ENCODE results near the gene C10orf105.

Gene C10orf105

DNA sequence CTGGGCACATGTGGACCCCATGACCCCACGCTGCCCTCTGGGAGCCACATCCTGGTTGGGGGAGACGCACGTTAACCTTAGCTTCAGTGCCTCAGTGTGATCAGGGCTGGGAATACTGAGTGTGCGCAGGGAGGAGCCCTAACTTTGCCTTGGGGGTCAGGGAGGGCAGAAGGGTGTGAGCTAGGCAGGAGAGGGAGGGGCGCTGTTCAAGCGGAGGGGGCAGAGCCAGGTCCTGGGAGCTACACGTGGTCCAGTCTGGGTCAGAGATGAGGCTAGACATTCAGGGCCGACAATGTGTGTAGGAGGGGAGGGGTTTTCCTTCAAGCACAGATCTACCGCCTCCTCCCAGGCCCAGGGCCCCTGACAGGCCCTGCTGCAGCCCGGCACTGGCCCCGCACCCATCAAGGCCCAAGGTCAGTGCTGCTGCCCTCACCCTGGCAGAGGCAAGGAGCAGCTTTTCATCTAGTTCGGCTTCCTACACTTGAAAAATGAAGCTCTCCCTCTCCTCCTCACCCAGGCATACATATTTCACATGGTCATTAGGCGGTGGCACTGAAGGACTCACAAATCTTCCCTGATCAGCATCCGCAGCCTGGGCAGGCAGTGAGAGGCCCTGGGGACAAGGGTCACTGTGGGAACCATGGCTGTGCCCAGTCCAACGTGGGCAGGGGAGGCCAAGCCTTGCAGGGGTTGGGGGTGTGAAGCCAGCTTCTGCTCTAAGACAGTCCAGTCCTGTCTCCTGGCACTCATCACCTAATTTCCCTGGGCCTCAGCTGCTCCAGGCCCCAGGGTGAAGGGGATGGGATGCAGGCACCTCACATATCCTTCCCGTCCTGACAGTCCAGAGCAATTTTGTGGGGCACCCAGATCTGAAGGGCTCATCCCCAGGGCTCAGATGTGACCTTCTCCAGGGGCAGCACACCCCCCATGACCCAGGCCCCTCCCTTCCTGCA, 47.3 kb downstream of the C10orf105 start:
- no peak overlapping the region for H3K4me3 ChIP-seq (ENCODE audit: low read depth, low read length)
- TF ChIP-seq, protein P1, sequence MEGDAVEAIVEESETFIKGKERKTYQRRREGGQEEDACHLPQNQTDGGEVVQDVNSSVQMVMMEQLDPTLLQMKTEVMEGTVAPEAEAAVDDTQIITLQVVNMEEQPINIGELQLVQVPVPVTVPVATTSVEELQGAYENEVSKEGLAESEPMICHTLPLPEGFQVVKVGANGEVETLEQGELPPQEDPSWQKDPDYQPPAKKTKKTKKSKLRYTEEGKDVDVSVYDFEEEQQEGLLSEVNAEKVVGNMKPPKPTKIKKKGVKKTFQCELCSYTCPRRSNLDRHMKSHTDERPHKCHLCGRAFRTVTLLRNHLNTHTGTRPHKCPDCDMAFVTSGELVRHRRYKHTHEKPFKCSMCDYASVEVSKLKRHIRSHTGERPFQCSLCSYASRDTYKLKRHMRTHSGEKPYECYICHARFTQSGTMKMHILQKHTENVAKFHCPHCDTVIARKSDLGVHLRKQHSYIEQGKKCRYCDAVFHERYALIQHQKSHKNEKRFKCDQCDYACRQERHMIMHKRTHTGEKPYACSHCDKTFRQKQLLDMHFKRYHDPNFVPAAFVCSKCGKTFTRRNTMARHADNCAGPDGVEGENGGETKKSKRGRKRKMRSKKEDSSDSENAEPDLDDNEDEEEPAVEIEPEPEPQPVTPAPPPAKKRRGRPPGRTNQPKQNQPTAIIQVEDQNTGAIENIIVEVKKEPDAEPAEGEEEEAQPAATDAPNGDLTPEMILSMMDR (IDR thresholded peaks at IDR 0.05; ENCODE audit: low read depth, low read length) = no peak

DNA sequence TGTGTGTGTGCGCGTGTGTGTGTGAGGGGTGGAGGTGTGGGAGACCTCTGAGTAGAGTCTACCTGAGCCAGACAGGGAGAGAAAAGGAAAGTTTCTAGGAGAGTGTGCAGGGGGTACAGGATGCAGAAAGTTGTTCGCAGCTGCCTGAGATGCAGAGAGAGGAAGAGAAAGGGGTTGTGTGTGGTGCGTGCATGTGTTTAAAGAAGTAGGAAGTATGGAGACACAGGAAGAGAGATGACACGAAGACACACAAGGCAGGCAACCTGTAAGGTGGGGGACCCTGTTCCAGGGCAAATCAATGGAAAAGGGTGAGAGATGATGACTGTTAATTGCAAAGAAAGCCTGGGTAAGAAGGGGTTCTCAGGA, 52.2 kb downstream of the C10orf105 start:
- H3K4me3 ChIP-seq (ENCODE audit: low read depth, low read length) = no peak overlapping the region
- TF ChIP-seq, protein P1 (IDR thresholded peaks at IDR 0.05; ENCODE audit: low read depth, low read length) = no peak

DNA sequence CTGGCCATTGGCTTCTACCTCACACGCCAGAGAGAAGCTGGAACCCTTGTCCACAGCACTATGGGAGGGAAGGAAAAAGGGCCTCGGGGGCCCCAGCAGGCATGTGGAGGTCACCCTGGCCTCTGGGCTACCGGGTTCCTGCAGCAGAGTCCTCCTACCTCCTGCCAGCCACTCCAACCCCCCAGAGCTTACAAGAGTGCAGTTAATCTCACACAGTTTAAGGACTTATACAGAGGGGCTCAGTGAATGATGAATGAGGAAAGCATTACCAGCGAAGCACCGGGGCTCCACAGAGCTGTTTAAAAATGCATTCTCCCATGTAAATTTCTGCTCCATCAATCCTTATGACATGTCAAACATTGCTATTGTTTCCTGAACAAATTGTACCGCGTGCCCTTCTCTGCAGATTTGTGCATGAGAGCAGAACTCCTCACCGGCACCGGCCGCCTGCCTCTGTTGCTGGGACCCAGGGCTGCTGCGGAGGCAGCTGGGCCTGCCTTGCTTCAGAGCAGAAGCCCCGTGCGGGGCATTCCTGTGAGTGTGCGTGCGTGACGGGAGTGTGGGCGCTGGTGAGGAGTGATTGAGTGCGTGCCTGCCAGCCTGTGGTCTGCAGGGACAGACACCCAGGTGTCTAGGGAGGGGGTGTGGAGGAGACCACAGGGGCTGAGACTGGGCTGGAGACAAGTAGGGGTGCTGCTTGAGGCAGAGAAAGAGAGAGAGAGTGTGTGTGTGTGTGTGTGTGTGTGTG, 52.8 kb downstream of the C10orf105 start:
- no peak overlapping the region for H3K4me3 ChIP-seq (ENCODE audit: low read depth, low read length)
- TF ChIP-seq, protein P1 (IDR thresholded peaks at IDR 0.05; ENCODE audit: low read depth, low read length) = no peak

DNA sequence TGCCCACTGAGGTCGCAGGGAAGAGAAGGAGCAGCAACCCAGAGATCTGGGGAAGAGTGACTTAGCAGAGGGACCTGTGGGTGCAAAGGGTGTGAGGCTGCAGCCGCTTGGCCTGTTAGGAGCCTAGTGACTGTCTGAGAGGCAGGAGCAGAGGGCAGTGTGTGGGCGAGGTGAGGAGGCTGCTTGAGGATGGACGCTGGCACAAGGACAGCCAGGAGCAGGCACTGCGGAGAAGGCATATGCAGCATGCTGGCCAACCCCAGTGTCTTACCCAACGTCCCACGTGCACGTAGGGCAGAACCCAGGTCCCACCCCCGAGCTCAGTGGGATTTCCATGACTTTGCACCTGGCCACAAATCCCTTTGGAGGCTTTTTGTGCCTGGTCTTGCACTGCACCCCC, 54.1 kb downstream of the C10orf105 start:
- no peak overlapping the region for H3K4me3 ChIP-seq (ENCODE audit: low read depth, low read length)
- TF ChIP-seq, protein P1 (IDR thresholded peaks at IDR 0.05; ENCODE audit: low read depth, low read length) = no peak

DNA sequence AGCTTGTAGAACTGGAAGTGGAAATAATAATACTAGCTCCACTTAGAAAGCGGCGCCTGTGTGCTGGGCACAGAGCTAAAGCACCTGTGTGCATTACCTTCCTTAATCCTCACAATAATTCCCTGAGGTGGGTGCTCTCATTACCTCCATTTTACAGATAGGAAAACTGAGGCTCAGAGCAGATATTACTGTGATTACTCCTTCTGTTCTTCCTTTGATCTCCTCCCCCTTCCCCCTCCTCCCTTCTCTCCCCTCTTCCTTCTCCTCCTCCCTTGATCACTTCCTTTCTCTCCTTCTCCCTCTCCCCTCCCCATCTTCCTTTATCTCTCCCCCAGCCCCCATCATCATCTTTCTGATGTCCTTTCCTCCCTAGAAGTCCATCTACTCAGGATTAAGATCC, 55.0 kb downstream of the C10orf105 start:
- H3K4me3 ChIP-seq (ENCODE audit: low read depth, low read length) = no peak overlapping the region
- TF ChIP-seq, protein P1 (IDR thresholded peaks at IDR 0.05; ENCODE audit: low read depth, low read length) = no peak

DNA sequence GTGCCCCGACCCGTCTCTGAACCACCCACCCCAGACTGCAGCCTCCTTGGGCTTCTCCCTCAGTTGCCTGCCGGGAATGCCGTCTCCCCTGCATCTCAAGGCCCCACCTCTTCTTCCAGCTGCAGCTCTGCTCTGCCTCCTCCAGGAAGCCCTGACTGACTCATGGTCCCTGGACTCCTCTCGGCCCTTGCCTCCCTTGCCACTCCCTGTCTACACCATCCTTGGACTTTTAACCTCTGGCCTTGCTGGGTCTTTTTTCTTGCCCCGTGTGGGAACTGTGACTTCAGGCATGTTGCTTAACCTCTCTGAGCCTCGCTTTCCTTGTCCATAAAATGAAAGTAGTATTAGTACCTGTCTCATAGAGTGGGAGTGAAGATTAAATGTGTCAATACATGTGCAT, 56.3 kb downstream of the C10orf105 start:
- TF ChIP-seq, protein P1 (IDR thresholded peaks at IDR 0.05; ENCODE audit: low read depth, low read length) = no peak
- no peak overlapping the region for H3K4me3 ChIP-seq (ENCODE audit: low read depth, low read length)
